Esophagus muscularis mucosa (tissue), 4 donors: ENCODE results near the gene SPSB1.

Experiments used
- EP300 ChIP-seq: sonication (generic); formaldehyde crosslinking; IDR thresholded peaks from one replicate; pipeline ENCODE4 v1.6.1; 2017; ENCODE audit warnings: antibody characterized with exemption
- POLR2A ChIP-seq: fragments of 450-650 bp; IDR thresholded peaks from one replicate; pipeline ENCODE4 v1.6.1; 2017; ENCODE audit warnings: antibody characterized with exemption, moderate library complexity, mild to moderate bottlenecking, low read depth
- POLR2AphosphoS5 ChIP-seq, 2 donors: sonication (generic); formaldehyde crosslinking; IDR thresholded peaks; one replicate each; pipeline ENCODE4 v1.6.1; 2017; ENCODE audit warnings: antibody characterized with exemption in 2 of 2
- TF ChIP-seq, protein P1 (sequence below), 3 experiments: fragments of 200-600 bp in 2 of 3; fragments of 450-650 bp in 1 of 3; sonication (generic) in 2 of 3; IDR thresholded peaks; one replicate each; pipeline ENCODE4 v1.5.1; 2017 to 2019; ENCODE audit warnings: antibody characterized with exemption in 3 of 3, mild to moderate bottlenecking in 2 of 3, moderate library complexity in 1 of 3

DNA sequence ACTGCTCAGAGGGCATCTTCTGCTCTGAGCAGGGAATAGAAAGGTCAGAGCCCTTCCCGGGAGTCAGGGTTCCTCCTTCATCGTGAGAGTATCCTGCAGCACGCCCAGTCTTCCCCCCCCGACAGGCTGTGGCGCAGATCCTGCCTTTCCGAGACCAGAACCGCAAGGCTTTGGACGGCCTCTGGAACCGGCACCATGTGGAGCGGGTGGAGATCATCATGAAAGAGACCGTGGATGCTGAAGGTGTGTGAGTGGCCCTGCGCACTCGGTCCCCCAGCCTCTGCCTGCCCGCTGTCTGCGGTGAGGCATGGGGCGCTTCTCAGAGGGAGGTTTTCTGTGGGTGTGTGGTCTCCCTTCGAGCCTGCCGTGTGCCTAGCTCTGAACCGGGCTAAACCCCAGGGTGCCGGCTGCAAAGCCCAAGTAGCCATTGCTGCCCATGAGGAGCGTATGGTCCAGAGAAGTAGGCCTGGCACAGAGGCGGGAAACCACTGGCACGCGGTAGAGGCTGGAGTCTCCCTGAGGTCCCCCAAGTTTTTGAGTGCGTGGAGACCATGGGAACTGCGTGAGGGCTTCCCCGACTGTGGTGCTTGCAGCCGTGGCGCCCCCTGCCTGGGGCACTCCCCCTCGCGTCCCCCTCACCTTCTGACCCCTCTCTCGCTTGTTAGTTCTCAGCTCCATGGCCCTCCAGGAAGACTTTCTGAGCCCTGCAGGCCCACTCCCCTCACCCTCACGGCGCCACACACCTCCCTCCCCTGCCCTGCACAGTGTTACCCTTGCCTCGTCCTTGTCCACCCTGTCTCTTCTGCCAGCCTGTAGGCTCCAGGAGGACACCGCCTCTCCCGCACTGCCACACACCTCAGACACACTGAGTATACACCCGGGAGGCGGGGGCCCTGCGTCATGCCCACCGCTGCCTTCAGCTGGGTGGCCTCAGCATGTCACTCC is 45.6 kb upstream of the SPSB1 start:
- TF ChIP-seq, protein P1, sequence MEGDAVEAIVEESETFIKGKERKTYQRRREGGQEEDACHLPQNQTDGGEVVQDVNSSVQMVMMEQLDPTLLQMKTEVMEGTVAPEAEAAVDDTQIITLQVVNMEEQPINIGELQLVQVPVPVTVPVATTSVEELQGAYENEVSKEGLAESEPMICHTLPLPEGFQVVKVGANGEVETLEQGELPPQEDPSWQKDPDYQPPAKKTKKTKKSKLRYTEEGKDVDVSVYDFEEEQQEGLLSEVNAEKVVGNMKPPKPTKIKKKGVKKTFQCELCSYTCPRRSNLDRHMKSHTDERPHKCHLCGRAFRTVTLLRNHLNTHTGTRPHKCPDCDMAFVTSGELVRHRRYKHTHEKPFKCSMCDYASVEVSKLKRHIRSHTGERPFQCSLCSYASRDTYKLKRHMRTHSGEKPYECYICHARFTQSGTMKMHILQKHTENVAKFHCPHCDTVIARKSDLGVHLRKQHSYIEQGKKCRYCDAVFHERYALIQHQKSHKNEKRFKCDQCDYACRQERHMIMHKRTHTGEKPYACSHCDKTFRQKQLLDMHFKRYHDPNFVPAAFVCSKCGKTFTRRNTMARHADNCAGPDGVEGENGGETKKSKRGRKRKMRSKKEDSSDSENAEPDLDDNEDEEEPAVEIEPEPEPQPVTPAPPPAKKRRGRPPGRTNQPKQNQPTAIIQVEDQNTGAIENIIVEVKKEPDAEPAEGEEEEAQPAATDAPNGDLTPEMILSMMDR (IDR thresholded peaks at IDR 0.05) = no peak
- no peak for TF ChIP-seq POLR2A
- TF ChIP-seq POLR2AphosphoS5 (IDR thresholded peaks at IDR 0.05) = no peak
- TF ChIP-seq EP300 = no peak
